GM12875 (cell line): Measurements from ENCODE around the gene GBP2.

Experiments
- H3K4me3 ChIP-seq: one replicate; pipeline ENCODE4 v1.5.1; 2011; ENCODE audit warnings: low read depth, low read length, control low read depth
- TF ChIP-seq, protein P1 (sequence below): IDR thresholded peaks from 2 replicates; pipeline ENCODE4 v1.5.1; 2011; ENCODE audit warnings: low read depth, mild to moderate bottlenecking, control low read depth, inconsistent platforms, low read length, moderate library complexity, borderline replicate concordance; ENCODE audit not compliant: insufficient read depth

The GBP2 gene

DNA sequence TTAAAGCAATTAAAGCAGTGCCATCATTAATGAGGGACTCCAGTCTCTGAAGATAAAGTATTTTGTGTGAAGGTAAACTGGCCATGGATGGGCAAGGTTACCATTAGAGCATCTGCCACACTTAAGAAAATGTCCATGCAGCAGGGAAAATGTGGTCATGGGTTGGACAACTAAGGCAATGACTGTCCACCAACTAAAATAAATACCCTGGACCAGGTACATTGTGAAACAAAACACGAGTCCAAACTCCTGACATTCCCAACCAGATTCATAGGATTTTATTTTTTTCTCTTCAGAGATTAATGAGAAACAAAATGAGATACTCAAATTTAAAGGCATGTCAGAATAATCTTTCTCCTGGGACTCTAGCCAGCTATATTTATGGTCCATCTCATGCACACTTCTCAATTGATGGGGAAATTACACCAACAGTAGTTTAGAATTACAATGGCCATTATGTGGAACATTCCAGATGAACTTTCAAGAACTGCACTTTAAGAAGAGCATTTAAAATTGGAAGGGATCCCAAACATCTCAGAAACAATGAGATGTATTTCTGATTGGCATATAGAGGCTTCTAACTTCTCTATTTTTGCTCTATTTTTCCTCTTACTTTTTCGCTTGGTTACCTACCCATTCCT, 41.8 kb upstream of the GBP2 start:
- TF ChIP-seq, protein P1, sequence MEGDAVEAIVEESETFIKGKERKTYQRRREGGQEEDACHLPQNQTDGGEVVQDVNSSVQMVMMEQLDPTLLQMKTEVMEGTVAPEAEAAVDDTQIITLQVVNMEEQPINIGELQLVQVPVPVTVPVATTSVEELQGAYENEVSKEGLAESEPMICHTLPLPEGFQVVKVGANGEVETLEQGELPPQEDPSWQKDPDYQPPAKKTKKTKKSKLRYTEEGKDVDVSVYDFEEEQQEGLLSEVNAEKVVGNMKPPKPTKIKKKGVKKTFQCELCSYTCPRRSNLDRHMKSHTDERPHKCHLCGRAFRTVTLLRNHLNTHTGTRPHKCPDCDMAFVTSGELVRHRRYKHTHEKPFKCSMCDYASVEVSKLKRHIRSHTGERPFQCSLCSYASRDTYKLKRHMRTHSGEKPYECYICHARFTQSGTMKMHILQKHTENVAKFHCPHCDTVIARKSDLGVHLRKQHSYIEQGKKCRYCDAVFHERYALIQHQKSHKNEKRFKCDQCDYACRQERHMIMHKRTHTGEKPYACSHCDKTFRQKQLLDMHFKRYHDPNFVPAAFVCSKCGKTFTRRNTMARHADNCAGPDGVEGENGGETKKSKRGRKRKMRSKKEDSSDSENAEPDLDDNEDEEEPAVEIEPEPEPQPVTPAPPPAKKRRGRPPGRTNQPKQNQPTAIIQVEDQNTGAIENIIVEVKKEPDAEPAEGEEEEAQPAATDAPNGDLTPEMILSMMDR, result no peak
- H3K4me3 ChIP-seq, result no peak overlapping the region

DNA sequence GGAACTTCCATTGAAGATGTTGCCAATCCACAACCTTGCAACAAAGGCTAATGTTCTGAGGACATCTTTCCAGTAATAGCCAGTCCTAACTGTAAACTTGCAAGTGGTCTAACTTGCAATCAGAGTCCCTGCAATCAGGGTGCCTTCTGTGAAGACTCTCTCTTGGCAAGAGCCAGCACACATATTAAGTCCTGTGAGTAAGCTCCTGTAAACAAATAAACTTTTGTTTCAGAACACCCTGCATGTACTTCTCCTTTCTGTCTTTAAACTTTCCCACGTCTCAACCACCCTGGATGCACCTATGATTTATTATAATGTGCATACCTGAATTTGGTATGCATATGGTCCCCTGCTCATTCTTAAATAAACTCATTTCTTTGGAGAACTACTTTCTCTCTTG, 40.8 kb upstream of the GBP2 start:
- no peak overlapping the region for H3K4me3 ChIP-seq
- TF ChIP-seq, protein P1, result no peak

DNA sequence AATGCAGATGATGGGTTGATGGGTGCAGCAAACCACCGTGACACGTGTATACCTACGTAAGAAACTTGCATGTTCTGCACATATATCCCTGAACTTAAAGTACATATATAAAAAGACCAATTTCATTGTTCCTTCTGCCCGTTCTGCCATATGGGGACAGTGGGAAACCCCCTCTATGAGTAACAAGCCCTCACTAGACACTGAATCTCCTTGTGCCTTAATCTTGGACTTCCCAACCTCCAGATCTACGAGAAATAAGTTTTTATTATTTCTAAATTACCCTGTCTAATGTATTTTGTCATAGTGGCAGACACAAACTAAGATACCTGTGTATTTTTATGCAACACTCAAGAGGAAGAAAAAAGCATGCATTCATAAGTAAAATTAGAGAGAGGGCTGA, 39.9 kb upstream of the GBP2 start:
- TF ChIP-seq, protein P1, result no peak
- no peak overlapping the region for H3K4me3 ChIP-seq

DNA sequence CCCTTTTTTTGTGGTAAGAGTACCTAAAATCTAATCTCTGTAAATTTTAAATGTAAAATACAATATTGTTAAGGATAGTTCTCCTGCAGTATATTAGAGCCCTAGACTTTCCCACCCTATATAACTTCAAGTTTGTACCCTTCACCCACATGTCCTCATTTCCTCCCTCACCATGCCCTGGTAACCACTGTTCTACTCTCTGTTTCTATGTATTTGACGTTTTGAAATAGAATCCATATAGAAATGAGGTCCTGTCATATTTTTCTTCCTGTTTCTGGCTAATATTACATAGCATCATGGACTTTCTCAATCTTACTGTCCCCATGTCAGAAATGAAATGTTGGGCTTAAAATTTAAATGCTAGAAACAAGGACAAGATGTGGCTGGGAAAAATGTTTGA, 25.1 kb upstream of the GBP2 start:
- H3K4me3 ChIP-seq, result no peak overlapping the region

DNA sequence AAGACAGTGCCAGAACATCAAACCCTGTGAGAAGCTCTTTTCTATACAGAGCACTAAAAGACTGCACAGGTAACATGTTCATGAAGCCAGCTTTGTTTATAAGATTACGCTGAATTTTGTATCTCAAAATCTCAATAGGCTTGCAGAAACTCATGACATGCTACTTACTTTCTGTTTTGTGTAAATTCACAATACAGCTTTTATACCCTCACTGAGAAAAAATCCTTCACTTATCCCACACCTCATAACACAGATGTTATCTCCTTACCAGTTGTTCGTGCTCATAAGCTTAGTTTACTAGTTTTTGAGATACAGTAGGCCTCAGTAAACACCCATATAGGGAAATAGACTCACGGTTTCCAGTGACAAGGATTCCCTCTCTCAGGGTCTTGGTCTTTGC, 24.1 kb upstream of the GBP2 start:
- TF ChIP-seq, protein P1, result no peak
- no peak overlapping the region for H3K4me3 ChIP-seq

More for the DNA sequence above, 25.1 kb upstream of the GBP2 start:
- TF ChIP-seq, protein P1, result no peak

DNA sequence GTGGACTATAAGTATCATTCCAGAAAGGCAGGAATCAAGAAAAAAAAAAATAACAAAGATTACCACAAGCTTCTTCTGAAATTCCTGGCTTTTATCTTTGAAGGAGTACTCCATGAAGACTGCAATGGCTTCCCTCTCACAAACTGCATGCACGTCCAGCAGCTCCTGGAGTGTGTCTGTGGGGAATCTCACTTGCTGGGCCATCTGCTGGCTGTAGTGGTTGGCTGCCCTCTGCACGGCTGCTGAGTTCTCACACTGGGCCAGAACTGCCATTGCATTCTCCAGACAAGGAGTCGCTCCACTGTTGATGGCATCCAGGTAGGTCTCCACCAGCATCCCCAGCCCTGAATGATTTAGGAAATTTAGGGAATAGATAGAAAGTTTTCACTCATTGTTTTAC, 23.3 kb upstream of the GBP2 start:
- TF ChIP-seq, protein P1, result no peak
- H3K4me3 ChIP-seq, result no peak overlapping the region
